NCI-H2196 treated with DMSO at 0.1 percent for 48 hours (cell line): ENCODE data around the gene IRF2.
"Not testable (repeated sequence)": the region's sequence is repeated elsewhere in the genome, so short reads cannot be mapped to it uniquely, and the experiment has no call there.

ENCODE experiments used
- DNase-seq: peaks from one replicate; lab custom pipeline; 2025; ENCODE audit not compliant: unreplicated experiment; lab: John Stamatoyannopoulos, UW

Gene IRF2

DNA sequence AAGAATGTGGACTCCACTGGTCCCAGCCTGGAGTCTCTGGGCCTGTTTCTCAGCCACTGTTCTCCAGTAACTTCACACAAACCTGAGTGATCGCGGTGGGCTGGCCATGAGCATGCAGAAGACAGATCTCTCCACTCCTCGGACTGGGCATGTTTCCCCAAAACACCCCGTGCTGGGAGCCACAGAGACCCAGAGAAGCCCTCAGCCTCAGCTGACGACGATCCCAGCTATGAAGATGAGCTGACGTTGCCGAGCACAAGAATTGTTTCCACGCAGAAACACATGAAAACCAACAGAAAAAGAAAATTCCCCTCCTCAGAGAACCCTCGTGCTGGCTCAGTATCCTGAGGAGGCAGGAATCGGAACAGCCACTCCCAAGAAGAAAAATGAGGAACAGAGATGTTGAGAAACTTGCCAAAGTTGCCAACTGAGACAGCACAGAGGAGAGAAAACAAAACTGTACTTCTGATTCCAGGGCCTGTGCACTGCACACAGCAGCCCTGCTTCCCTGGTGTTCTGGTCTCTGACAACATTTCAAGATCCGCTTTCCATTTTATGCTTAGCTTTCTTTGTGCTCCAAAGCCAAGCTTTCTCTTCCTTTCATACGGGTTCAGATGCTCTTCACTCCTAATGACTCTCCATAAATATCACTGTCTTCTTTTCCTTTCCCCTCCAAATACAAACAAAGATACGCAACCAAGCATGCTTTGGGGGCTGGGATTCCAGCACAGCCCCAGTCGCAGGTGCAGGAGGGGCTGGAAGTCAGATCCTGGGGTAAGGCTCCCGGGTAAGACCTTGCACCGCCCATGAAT lies 81.4 kb downstream of the IRF2 start:
- DNase-seq = no peak

GRCh38 chr4:184392316-184392715 lies 82.0 kb downstream of the IRF2 start:
- DNase-seq = no peak

DNA sequence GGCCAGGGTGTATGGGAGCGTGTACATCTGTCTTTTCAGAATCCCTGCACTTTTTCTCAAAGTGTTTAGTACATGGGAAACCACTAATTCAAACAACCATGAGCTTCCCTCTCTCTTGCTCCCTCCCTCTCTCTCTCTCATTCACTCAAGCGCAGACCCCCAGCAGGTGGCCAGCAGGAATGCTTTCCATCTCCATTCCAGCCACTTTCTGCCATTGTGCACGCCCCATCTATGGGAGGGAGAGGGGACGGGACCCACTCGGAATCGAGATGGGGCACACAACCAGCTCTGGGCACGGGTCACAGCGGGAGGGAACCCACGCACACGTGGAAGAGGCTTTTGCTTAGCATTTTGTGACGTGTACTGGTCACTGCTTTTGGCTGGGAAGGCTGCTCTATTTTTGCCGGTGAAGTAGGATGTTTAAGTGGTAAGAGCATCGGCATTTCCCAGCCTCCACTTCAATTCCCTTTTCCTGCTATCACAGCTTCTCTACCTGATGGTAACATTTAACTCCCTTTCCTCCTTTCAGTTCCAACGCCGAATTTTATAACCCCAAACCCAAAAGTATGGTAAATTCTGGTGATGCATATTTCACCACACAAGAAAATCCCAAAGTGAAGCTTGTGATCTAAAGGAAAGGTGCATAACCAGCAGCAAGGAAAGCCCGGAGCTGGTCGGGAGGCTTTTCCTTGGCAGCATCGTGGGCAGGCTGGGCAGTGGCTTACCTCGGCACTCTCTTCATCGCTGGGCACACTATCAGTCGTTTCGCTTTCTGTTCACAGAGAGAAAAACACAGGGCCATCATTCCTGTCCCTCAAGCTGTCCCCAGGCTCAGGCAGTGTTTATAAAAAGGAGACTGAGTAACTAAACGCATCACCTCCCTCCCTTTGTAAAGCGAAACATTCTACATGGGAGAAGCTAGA lies 84.1 kb downstream of the IRF2 start:
- no peak for DNase-seq

- DNase-seq = no peak
Observed at GRCh38 chr4:184388106-184388505, 86.2 kb downstream of the IRF2 start.

- DNase-seq = no peak
Observed at GRCh38 chr4:184387351-184387750, 87.0 kb downstream of the IRF2 start.

DNA sequence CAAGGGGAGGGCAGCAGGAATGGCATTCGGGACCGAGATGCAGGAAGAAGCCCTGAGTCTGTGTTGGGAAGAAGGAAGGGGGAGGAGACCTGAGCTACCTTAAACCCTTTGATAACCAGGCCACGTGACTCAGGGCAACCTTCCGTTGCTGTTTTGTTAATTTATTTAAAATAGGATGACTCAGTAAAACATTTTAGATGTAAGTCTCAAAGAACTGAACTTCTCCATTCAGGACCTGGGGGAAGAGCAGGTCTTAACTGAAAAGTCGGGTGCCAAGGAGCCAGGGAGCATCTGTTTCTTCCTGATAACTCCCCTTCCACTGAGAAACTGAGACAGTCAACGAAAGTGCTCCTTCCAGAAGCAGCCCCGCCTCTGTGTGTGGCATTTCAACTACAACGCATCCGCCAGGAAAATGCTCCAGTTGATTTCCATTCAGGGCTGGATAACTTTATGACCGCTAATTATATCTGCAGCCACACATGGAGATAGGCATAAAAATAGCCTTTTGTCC lies 88.0 kb downstream of the IRF2 start:
- no peak for DNase-seq

DNA sequence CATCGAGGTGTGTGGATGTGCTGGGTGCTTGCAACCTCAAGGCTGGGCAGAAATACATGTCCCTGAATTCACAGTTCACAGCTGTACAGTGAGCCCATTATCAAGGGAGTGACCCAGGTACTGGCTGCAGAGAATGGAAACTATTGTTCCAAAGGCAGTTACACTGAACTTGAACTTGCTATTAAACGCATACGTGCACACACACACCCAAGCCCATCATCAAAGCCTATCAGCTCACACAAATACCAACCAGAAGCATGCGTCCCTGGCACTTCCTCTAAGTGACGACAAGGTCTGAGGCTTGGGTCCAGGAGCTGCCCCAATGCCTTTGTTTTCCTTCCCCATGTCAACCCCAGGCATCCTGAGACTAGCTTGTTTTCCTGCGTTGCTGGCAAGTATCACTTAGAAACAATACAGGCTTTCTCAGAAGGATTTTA lies 88.6 kb downstream of the IRF2 start:
- DNase-seq = no peak

DNA sequence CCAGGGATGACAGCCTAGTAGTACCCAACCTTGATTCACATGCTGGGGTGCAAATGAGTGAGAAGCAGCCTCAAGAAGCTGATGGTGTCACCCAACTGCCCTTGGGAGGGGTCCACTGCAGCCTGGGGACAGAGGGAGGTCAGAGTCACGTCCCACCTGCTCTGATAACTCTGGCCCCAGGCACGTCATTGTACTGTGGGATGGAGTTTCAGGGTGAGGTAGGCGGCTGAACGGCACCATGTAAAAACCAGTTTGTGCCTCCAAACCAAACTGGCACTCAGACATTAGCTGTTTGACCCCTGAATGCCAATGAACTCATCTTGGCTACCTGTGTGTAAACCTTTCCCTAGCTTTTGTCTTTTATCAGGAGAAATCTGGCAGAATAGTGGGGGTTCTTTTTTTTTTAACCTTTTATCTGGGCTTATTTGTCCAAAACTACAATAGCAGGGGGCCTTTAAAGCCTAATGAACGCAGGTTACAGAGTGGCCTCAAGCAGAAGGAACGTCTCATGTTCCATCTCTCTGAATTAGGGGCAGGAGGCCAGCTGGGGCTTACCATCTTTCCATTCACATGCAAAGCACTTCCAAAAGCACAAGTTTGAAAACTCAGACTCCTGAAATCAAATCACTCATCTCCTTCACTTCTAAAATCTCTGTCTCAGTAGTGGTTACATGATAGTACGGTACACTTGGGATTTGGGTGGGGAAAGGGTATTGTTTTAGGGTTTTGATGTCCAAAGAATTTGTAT lies 89.4 kb downstream of the IRF2 start:
- no peak for DNase-seq

- no peak for DNase-seq
Observed at GRCh38 chr4:184384056-184384809, 90.1 kb downstream of the IRF2 start.

DNA sequence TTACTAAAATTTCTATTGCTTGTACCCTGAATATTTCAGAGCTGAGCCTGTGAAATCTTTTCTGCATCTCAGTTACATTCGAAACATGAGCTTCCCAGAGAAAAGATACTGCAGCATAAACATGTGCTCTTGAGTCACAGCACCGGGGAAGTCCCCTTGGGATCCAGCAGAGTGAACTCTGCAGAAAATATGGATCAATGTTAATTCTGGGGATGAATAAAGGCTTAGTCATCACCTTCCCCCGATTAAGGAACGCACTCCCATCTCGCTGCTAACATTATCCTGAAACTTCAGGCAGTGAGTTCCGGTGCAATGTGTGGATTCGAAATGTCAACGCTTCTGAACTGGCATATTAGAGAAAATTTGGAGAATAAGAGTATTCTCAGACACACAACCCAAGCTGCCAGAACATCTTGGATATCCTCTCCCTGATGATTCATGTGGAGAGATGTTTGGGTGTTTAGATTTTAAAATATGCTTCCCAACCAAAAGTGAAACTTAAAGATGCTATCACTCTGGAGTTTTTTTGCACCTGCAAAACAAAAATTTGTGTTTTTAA lies 90.8 kb downstream of the IRF2 start:
- no peak for DNase-seq

GRCh38 chr4:184382189-184382846 lies 92.0 kb downstream of the IRF2 start:
- no peak for DNase-seq

GRCh38 chr4:184380707-184381106 lies 93.6 kb downstream of the IRF2 start:
- no peak for DNase-seq

- not testable (repeated sequence) for DNase-seq
Observed at GRCh38 chr4:184380214-184380613, 94.1 kb downstream of the IRF2 start.

DNA sequence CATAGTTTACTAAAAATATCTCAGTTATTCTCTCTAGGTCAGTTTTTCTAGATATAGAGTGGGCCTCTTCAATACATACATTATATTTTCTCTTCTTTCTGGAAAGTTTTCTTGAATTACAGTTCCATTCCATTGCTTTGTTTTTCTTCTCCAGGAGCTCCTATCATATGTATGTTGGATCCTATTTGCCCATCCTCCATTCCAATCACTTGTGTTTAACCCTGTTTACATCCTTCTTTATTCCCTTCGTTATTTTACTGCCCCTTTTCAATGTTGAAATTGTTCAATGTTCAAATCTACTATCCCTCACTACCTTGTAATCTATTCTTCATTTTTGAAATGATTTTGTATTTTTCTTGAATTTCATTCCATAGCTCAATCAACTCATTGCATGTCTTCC lies 97.4 kb downstream of the IRF2 start:
- no peak for DNase-seq

DNA sequence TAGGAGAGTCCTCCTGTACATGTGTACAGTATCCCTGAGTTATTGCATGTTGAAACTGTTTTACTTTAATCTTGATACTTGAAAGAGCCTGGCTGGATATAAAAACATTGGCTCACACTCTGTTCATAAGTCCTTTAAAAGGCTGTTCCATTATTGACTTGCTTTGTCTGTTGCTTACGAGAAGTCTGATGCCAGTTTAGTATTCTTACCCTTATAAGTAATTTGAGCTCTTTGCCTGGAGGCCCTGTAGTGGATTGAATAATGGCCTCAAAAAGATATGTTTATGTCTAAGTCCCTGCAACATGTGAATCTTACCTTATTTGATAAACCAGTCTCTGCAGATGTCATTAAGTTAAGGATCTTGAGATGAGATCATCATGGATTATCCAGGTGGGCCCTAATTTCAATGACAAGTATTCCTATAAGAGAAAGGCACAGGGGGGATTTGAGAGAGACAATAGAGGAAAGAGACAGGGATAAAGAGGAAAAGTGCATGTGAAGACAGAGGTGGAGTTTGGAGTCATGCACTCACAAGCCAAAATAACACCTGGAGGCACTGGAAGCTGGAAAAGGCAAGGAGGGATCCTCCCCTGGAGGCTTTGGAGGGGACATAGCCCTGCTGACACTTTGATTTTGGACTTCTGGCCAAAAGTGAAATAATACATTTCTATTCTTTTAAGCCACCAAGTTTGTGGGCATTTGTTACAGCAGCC lies 98.1 kb downstream of the IRF2 start:
- DNase-seq = no peak

- not testable (repeated sequence) for DNase-seq
Observed at GRCh38 chr4:184375623-184376022, 98.7 kb downstream of the IRF2 start.

GRCh38 chr4:184375027-184375426 lies 99.3 kb downstream of the IRF2 start:
- DNase-seq = no peak

DNA sequence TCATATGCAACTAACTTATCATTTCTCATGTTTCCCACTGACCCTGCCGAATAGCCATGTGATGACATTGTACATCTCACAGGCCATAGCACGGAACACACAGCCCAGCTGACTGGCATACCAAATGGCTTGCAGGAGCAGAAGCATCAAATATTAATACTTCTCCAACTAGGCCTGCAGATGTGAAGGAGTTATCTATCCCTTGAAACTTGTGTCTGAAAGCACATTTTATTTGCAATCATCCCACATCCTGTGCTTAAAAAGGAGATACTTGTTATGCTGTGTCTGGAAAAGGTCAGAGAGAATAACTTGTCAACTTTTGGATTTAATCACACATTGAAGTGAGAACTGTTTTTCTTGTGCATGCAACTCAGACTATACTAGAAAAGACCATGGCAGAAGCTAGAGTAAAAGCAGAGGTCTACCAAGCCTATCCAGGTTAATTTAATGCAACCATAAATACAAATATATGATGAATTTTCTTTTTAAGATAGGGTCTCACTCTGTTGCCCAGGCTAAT lies 100.4 kb downstream of the IRF2 start:
- no peak for DNase-seq

DNA sequence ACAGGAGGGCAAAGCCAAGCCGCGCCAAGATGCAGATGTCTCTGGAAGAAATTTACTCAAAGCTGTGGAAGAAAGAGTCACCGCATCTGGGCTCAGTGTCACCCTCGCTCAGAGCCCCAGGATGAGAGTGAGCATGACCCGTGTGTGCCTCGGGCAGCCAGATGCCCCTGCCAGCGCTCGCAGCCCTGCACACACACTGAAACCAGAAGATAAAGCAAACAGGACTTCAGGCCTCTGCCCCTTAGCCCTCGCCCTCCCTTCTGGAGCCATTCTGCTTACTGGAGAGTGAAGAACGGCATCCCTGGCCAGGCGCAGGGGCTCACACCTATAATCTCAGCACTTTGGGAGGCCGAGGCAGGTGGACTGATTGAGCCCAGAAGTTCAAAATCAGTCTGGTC lies 103.0 kb downstream of the IRF2 start:
- DNase-seq = no peak
